ENCODE measurements around the gene ARSB.
"Not testable (repeated sequence)": the region's sequence is repeated elsewhere in the genome, so short reads cannot be mapped to it uniquely, and the experiment has no call there.

Gene ARSB

DNA sequence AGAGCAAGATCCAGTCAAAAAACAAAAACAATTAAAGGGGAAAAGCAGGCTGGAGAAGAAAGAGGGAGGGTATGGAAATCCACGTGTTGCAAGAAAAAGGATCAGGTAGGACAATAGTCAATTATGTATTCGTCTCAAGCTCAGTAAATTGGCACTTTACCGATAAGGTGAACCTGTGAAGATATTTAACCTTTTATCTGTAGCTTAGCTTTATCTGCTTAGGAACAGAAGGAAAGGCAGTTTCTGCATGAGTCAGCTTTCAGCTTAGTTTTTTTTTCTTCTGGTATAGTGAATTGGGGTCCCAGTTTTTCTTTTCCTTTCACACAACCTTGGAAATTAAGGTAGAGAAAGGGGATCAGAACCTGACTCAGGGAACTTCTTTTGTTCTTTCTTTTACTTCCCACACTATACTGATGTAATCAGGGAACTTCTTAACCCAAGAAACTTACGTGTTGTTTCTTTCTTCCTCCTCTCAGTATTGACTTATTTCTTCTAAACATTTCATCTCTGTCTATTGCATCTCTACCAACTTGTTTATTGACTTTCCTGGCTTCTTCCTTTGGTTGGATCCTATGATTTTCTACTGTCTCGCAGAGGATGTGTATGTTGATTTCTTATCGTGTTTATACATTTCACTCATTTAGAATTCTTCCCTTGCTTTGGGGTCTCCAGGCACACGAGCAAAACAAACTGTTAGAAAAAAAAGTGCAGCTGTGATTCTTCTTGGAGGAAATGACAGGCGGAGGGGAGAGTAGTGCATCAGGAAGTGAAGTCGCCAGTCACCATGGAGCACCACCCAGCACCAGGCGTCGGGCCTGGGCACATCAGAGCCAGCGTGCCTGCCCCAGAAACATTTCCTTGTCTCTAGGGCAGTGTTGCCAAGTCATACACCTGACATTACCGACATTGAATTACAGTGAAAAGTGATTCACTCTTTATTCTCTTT, 213.6 kb downstream of the ARSB start:
- DNase-seq, result no peak

DNA sequence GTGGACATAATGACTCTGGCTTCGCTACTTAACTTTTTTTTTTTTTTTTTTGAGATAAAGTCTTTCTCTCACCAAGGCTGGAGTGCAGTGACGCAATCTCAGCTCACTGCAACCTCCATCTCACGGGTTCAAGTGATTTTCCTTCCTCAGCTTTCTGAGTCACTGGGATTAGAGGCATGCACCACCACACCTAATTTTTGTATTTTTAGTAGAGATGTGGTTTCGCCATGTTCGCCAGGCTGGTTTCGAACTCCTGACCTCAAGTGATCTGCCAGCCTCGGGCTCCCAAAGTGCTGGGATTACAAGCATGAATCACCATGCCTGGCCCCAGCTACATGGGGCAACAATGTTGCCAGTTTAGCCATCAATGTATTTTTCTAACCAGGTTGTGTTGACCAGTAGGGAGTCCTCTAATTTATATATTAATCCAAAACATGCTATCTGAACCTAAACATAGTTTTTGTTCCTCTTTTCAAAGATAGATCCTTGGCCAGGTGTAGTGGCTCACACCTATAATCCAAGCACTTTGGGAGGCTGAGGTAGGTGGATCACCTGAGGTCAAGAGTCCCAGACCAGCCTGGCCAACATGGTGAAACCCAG, 216.2 kb downstream of the ARSB start:
- no peak for DNase-seq

DNA sequence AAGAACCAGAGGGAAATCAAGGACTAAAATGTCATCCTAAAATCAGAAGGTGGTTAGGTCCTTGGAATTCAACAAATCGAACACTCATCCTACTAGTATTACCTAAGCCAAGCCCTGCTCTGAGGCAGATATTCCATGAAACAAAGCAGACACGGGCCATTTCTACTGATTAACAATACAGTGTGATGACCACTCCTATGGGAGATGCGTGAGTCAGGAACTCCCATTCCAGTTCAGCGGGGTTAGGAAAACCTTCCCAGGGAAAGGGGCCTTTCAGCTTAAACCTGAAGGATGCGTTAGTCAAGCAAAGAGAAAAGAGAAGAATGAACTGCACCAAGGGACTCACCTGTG, 218.7 kb downstream of the ARSB start:
- no peak for DNase-seq

DNA sequence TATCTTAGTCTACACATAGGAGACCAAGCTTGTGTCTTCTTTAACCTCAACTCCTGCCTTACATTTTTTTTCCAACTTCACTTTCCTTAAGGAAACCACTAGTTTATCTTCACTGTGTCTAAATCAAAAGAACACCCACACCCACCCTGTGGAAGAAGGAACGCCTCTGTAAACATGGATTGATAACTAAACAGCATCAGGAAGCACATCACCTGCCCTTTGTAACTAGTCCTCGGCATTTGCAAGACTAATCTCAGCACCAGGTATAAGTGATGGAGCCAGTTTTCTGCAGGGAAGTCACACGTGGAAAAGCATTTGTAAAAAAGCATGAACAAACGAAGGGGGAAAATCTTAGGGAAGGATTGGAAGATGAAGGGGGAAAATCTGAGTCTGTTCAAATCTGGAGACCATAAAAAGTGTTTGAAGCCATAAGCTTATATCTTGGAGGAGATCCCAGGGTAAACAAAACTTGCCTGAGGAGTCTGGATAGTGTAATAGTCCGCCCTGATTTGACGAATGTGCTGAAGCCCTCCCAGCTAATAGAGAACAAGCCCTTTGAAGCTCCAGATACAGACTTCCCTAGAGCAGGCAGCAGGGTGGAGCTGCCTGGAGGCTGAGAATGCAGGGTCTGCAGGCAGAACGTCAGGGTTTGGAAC, 219.2 kb downstream of the ARSB start:
- DNase-seq, result no peak

DNA sequence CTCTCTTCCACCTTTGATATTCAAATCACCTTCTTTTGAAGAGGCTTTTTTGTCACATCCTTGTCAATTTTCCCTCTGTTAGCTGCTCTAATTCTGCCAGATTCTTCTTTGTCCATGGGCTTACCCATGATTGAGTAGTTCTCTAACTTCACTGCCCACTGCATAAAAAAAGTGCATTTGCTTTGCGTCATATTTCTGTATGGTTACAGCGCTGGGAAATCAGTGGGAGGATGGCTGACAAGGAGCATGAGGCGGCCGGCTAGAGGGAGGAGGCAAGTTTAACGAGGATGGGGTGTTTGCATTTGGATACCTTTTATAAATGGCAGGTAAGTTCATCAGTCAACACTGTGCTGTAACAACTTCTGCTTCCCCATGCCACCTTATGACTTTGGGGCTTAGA, 220.0 kb downstream of the ARSB start:
- DNase-seq, result no peak

DNA sequence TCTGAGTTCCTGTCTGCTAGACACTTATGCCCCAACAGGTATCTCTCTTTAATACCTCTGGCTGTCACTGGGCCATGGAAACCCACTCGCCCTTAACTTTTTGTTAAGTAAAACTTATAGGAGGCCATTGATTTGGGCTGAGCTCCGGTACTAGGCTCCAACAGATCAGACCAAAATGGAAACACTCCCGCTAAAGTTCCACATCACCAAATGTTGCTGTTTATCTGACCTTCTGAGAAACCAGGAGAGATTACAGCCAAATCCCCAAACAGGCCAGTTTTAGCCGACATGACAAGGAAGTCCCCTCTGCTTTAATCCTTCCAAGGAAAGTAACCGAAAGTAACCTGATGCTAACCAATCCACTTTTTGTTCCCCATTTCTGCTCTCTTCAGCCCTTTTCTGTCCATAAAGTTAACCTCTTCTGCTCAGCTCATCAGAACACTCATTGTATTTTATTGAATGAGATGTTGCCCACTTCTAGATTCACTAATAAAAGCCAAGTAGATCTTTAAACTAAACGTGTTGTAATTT, 221.4 kb downstream of the ARSB start:
- DNase-seq, result no peak

DNA sequence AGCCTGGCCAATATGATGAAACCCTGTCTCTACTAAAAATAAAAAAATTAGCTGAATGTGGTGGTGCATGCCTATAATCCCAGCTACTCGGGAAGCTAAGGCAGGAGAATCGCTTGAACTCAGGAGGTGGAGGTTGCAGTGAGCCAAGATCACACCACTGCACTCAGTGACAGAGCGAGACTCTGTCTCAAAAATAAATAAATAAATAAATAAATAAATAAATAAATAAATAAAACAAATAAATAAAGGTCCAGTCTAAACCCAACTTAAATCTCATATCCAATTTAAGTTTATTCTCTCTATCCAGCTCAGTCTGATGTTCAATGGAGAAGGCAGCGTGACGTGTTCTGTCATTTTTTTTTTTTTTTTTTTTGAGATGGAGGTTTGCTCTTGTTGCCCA, 222.4 kb downstream of the ARSB start:
- not testable (repeated sequence) for DNase-seq

DNA sequence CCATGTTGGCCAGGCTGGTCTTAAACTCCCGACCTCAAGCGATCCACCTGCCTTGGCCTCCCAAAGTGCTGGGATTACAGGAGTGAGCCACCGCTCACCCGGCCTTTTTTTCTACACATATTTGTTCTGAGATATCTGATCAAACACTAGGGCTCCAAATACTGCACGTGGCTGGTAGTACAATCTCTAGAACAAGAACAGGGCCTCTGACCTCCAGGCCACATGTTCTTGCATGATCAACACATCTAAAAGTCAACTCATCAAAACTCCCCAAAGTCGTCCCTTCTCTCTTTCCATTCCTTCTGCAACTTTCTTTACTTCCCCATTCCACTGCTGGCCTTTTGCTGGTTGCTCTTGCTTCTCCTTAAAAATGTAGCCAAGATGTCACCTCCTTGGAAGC, 223.3 kb downstream of the ARSB start:
- DNase-seq, result no peak

DNA sequence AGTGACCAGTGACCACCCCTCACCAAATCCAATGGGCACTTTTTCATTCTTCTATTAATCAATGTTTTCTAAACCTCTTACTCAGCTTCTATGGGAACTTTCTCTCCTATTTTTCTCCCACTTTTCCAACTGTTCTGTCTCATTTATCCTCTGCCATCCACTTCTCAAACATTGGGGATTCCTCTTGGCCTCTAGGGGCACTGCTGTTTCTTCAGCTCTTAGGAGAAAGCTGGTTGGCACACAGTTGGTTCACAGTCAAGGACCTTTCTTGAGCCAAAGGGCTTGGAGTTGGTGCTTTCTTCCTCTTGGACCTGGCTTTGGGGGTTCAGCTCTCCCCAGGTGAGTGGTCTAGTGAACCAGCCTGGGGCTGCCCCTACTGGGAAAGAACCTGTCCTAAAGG, 224.3 kb downstream of the ARSB start:
- no peak for DNase-seq

DNA sequence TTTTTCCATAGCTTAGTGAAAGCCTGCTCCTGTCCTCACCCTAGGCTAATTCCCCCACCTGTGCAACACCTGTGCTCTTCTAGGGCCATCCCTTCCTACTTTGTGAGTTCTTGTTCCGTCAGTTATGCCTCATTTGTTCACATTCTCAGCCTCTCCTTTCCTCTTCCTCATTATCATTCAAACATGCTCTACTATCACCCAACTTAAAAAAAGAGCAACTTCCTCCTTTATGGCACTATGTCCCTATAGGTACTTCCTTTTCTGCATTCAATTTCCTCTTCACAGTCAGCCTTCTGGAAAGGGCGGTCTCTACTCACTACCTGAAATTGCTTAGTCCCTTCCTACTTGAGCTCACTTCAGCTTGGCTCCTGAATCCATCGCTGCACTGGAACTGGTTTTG, 224.7 kb downstream of the ARSB start:
- no peak for DNase-seq

DNA sequence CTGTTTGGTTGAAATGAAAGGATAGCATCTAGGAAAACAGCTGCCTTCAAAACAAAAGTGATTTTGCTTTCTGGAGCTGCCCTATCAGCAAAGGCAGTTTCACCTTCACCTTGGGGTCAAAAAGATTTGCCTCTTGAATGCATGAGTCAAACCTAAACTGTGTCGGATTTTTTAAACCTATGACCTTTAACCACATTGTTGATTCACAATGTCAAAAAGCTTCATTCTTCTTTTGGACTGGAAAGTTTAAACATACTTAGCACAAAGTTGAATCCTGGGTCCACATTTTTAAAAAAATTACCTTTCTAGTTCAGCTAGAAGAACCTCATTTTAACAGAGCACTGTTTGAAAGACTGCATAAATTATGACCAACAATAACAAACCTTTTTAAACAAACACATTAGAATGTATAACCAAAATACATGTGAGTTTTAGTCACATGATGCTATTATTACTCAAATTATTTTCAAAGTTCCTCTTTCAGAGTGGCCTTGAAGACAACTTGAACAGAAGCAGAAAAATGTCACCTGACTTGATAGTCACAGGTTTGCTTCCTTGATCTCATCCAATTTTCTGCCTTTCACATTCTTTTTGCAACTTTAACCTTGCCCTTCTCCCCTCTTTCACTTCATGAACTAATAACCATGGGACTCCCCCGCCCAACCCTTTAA, 226.8 kb downstream of the ARSB start:
- no peak for DNase-seq

DNA sequence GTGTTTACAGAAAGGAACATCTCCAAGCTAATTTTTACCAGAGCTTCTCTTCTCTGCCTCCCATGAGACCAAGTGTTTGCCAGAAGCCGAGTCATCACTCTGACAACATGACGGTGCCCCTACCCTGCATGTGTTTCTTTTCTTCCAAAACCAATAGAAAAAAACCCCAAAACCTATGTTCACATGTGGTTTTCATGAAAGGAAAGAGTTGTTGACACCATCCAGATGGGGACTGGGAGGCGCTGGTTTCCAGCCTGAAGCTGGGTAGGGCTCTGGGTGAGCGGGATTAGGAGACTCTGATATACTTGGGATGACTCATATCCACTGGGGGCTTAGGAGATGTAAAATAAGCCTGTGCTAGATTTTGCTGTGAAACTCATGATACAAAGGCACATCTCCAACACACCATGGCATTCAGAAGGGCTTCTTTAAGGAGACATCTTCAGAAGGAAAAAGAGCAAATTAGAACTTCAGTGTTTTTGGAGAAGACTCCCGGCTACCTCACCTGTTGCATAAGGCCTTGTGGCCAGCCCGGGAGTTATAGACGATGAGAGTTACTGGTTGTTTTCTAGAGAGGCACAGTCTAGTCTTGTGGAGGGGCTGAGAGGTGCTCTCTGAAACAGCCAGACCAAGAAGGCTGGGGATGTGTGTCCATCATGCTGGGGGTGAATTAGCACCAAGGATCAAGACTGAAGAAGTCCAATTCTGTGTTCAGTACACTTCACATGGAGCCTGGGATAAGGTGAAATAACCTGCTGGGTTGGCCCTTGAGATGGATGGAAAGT, 227.6 kb downstream of the ARSB start:
- no peak for DNase-seq

DNA sequence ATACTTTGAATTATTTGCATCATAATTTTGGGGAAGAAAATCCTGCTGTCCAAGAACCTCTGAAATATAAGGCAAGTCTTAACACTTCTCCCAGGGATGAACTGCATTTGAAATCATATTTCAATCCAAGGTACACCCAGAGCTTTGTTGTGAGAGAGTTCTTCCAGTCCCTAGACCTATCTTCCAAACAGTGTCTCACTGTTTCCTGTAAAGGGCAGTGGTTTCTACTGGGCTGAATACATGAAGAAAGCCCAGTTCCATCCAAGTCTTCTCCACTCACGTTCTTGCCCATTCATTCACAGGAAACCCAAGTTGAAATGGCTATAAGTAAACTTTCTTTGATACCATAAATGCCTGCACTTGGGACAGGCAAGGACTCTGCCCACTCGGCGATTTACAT, 228.3 kb downstream of the ARSB start:
- DNase-seq, result no peak

DNA sequence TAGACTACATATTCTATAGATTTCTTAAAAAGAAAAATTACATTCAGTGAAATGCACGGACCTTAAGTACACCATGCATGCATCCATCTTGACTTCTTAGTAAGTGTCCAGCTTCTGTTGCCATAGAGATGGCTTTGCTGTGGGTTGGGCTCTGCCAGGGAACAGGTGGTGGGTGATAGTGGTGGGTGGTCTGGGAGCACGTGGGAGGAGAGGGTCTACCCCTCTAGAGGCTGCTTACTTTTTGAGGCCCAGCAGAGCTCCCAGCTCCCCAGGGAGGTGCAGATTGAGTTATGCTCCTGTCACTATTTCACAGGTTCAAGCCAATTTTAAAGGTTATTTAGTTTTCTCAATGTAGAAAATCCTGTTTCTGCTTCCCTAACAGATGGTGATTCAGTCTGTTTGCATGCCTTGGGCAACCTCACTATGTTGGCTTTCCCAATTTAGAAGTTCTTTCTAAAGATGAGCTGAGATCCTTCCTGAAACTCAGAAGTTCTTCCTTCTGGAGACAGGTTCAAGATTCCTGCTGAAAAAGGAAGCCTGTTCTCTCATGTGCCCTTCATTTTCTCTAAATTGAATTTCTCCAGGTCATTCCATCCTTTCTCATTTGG, 229.2 kb downstream of the ARSB start:
- DNase-seq, result no peak

DNA sequence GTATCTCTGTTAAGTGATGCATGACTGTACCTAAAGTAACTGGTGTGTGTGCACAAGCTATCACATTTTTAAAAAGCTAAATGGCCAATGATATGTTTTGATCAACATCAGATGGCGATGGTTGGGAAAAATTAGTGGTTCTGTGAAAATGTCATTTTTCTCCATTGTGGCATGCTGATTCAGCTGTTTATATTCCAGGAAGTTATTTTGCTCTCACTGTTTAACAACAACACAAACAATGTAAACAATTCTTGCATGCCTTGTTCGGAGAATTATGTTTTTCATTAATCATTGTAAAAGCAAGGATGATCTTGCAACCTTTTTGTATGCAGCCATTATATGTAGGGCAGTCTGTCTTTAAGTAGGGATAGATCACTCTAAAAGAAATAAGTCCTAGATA, 230.5 kb downstream of the ARSB start:
- no peak for DNase-seq

DNA sequence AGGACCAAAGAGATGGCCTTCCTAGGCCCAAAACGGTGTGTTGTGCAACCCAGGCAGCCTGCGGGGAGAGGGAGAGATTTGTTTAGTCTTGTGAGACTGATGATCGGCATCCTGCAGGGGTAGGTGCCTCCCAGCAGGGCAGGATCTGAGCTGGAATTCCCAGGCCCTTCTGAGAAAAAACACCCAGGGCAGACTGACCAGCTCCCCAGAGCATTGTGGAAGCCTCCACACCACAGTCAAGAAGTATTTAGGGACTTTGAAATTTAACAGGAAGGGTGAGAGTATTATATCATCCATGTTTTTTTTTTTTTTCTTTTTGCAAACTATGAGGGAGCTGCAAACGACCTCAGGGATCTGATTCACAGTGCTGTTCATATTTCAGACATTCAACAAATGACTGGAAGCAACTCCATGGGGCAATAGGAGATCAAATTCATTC, 232.0 kb downstream of the ARSB start:
- DNase-seq, result no peak

DNA sequence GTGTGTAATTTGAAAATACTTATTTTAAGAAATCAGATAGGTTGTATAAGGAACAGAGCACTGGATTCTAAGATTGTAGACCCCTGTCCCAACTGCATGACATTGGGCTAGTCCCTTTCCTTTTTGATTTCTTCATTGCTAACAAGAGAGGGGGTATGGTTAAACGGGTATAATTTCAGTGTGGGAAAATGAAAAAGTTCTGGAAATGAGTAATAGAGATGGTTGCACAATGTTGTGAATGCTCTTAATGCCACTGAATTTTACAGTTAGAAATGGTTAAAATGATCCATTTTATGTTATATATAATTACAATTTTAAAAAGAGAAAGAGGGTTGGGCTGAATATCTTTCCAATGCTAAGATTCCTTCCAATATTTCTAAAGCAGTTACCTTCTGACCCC, 233.2 kb downstream of the ARSB start:
- DNase-seq, result no peak

DNA sequence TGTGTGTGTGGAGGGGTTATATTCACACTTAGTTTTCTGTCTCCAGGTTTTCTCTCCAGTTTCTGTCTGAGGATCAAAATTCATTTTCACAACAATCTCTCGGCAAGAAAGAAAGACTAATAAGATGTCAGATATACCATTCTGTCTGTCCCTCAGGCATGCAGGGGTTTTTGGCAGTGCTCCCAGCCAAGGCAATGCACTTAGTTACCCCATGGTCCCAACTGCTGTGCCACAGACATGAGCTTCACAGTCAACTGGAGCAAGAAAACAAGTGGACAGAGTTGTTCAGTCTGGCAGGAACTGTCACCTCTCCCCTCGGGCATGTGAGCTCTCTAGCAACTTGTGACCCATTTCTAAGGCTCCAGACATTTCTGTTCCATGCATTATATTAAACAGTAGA, 234.8 kb downstream of the ARSB start:
- DNase-seq, result no peak

DNA sequence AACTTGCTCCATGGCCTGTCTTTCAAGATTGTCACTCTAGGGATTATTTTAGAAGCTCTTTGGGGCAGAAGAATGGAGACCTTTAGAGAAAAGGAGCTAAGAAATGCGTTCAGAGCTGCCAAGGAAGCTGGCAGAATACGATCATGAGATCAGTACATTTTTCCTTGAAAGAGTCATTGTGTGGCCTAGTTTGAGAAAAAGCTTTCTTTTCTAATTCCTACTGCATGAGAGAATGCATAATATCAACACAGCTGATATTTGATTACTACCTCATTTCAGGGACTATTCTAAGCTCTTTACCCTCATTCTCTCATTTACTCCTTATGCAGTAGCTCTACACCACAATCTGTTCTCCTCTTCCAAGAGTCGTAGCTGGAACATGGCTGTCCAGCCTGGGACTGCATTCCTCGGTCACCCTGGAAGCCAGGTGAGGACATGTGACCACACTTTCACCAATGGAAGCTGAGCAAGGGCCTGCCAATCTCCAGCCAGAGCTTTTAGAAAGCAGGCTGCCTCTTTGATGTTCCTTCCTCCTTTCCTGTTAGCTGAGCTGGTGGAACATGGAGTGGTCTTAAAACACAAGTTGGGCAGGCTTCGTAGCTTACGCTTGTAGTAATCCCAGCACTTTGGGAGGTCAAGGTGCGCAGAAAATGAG, 237.3 kb downstream of the ARSB start:
- no peak for DNase-seq

DNA sequence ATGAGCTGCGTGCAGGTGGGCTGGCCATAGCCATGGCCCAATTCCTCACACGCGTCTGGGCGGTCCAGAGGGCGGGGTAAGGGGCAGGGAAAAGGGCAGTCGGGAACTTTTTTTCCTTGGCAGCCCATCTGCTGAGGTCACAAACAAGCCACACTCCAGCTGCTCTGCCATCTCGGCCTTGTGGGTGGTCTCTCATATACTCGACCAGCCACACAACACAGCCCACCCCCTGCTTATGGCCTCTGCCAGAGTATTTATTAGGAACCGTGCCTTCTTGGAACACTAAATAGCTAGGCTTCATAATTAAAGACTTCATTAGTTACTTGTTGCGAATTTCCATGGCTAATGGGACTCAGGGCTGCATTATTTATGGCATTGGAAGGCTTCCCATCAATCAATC, 238.1 kb downstream of the ARSB start:
- no peak for DNase-seq

DNA sequence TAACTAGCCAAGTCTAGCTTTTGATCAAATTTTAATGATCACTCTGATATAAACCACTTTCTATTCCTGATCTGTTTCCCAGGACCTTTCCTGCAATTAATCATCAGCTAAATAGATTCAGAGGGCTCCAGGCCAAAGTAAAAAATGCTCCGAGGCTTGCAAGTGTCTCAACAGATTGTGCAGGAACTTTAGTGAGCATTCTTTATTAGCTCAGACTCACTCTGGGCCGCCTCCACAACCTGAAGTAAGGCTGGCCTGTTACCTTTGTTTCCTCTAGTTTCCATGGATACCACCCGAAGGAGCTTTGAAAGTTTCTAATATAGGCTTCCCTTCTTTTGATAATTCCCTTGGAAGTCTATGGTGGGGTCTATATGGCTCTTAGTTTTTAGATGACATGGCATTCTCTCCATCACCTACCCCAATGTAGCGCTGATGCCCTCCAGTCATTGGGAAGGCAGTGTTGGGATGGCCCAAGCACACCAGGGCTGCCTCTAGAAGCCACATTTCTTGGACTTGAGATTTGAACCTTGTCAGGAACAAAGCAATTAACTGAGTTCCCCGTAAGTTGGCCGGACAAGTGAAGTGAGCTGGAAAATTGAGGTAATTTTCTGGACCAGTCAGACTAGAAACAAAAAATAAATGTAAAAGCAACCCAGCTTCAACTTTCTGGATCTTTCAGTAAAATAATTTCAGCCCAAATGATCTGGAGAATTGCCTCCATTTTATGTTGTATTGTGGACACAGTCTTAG, 238.9 kb downstream of the ARSB start:
- DNase-seq, result no peak
